Neural progenitor cell (in vitro differentiated cells): ENCODE measurements around the gene BMX.

Source experiments
- EZH2phosphoT487 ChIP-seq: fragments of 200-600 bp; sonication (generic); IDR thresholded peaks from 2 replicates; pipeline ENCODE4 v1.6.1; 2017; ENCODE audit warnings: antibody characterized with exemption
- TF ChIP-seq, protein P1 (sequence below): fragments of 200-600 bp; sonication (generic); IDR thresholded peaks from 2 replicates; pipeline ENCODE4 v1.5.1; 2017; ENCODE audit warnings: antibody characterized with exemption, mild to moderate bottlenecking

- TF ChIP-seq, protein P1, sequence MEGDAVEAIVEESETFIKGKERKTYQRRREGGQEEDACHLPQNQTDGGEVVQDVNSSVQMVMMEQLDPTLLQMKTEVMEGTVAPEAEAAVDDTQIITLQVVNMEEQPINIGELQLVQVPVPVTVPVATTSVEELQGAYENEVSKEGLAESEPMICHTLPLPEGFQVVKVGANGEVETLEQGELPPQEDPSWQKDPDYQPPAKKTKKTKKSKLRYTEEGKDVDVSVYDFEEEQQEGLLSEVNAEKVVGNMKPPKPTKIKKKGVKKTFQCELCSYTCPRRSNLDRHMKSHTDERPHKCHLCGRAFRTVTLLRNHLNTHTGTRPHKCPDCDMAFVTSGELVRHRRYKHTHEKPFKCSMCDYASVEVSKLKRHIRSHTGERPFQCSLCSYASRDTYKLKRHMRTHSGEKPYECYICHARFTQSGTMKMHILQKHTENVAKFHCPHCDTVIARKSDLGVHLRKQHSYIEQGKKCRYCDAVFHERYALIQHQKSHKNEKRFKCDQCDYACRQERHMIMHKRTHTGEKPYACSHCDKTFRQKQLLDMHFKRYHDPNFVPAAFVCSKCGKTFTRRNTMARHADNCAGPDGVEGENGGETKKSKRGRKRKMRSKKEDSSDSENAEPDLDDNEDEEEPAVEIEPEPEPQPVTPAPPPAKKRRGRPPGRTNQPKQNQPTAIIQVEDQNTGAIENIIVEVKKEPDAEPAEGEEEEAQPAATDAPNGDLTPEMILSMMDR: no peak
- no peak for TF ChIP-seq EZH2phosphoT487
Observed at GRCh38 chrX:15547356-15547755, 46.7 kb downstream of the BMX start.
